Measurements from ENCODE around the gene HHAT.
A peak's percentile ranks its signal among the peaks of the same experiment; 100 is the strongest.

The HHAT gene

GRCh38 chr1:210361665-210362064 is 33.0 kb downstream of the HHAT start:
- DNase-seq, result no peak

DNA sequence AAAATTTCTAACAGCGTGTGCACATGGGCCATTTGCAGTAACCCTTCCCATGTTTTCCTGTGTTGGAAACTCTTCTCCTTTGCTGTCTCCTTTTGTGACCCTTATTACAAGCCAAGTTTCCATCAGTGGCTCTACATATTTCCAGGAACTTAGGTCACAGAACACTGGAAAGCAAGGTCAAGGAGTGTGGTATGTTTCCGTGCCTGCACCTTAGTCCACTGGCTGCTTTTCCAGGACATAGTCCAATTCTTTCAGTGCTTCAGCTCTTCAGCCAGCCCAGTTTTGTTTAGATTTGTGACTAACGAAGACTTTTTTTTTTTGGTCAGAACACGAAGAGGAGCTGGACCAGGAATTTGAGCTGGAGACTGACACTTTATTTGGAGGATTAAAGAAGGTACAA is 33.8 kb downstream of the HHAT start:
- no peak for DNase-seq

DNA sequence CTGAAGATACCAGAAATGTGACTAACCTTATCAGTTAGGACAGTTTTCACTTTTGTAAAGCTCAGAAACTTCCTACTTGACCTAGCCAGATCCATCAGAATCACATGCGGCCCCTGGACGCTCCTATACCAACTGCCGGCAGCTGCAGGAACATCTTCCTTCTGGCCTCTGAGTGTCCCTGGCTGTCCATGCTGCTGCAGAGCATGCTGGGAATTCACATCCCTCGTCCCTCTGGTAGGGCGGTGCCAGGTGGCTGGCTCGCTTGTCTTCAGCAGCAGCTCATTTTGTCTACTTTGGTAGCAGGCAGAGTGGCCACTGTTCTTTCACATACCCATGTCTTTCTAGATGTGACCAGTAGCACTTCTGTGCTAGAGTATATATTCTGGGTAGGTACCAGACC is 34.4 kb downstream of the HHAT start:
- DNase-seq, result no peak

GRCh38 chr1:210364479-210364878 is 35.8 kb downstream of the HHAT start:
- no peak for DNase-seq

DNA sequence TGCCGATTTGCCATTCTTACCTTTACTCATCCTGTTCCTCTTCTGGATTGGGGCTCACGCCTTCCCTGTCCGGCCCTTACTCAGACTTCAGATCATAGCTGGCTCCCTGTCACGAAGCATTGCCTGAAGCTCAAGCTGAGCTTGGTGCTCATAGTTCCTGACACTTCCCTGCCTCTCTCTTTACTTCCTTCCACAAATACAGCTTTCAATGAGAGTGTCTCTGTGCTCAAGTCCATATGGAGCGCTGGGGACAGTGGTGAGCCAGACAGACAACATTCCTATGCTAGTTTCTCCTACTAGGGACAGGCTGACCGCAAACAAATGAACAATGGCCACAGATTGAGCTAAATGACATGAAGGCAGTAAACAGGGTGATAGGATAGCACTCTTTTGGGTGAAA is 38.1 kb downstream of the HHAT start:
- no peak for DNase-seq

DNA sequence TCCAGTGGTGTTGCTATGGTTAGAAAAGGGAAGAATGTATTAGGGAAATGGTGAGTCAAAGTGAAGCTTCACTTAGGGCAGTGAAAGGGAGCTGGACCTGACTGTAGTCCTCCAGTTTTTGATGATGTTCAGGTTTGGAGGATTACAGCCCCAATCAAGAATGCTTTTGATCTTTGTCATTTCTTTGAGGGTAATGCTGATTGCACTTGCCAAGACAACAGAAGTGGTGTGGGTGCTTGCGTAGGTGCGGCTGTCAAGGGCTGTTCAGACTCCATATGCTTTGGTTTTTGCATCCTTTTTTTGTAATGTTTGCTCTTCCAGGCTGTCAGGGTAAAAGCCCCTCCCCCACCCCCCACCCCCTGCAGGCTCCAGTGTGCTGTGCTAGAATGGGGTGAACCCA is 38.9 kb downstream of the HHAT start:
- no peak for DNase-seq

- DNase-seq, result no peak
Observed at GRCh38 chr1:210369425-210369824, 40.7 kb downstream of the HHAT start.

DNA sequence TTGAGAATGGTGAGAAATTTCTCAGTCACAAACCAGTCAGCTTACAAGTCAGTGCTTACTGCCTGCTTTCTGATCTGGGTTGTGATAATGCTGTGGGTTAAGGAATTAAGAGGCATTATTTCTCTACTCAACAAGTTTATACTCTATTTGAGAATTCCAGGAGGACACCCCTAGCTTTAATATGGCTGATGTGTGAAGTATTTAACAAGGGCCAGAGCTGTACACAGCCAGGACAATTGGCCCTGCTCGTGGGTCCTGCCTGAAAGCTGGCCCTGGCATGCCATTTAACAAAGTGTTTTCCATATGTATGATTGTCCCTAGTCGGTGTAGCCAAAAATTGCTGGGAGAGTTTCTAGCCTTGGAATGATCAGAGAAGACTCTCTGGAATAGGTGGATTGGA is 43.2 kb downstream of the HHAT start:
- no peak for DNase-seq

GRCh38 chr1:210372491-210372890 is 43.8 kb downstream of the HHAT start:
- DNase-seq, result no peak

DNA sequence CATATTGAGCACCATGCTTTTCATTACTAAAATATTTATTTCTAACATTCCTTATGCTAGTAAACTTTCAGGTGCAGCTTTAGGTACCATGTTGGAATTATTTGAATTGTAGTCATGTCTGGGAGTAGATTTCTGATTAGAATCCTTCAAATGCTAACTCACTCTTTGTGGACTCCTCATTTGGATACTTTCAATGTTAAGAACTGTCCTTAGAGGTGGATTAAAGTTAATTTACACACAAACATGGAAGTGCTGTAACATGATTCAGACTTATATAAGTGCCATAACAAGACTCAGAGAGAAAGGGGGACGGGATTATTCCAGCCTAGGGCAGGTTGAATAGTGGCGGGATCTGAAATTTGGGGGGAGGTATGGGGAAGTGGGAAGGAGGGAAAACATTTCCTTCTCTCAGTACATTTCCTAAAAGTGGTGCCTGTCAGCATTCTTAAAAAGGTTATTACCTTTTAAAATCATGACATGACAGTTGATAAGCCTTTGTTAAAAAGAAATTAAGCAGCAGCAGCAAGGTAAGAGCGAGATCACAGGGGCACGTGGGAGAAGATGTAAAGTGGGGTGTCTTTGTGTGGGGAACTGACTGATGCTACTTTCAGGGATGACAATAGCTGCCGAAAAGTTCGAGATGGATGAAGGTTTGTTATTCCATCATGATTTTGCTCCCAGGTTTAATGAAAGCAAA is 44.4 kb downstream of the HHAT start:
- no peak for DNase-seq

- DNase-seq, result no peak
Observed at GRCh38 chr1:210373628-210373877, 44.9 kb downstream of the HHAT start.

- peak; percentile 60 for DNase-seq
Observed at GRCh38 chr1:210373878-210374599, 45.3 kb downstream of the HHAT start.

- DNase-seq, result no peak
Observed at GRCh38 chr1:210374600-210374953, 45.9 kb downstream of the HHAT start.

GRCh38 chr1:210376836-210377372 is 48.2 kb downstream of the HHAT start:
- DNase-seq, result no peak

GRCh38 chr1:210377731-210378333 is 49.1 kb downstream of the HHAT start:
- DNase-seq, result no peak

- no peak for DNase-seq
Observed at GRCh38 chr1:210378736-210379135, 50.0 kb downstream of the HHAT start.

GRCh38 chr1:210381934-210382333 is 53.2 kb downstream of the HHAT start:
- DNase-seq, result no peak

DNA sequence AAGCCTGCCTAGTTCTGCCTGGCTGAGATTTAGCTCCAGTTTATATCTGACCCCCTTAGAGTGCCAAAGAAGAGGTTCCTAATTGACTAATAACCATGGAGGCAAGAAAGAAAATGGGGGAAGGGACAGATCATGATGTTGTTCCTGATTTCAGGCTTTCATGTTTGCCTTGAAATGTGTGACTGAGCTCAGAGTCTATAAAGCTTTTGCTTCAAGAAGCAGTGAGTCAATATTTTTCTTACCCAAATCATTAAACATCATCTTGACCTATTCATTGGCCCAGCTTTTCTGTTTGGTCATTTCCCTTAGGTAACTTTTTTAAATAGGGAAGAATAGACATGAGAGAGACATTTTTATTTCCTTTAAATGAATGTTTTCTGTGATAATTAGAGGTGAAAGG is 55.9 kb downstream of the HHAT start:
- peak; percentile 9 for DNase-seq

DNA sequence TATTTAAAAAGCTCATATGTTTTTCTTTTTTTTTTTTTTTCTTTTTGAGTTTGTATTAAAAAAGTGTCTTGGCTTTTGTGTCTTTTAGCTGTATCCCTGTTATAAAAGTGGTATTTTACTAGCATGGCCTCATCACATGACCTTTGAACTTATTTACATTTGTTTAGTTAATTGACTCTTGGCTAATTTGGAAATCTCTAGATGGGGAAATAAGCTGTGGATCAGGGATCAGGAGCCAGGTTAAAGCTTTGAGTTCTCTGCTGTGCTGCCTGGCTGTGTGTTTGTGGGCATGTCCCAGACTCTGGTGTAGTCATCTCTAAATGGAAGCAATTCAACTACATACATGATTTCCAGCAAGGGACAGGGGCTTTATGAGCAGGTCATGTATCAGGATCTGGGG is 56.5 kb downstream of the HHAT start:
- no peak for DNase-seq

DNA sequence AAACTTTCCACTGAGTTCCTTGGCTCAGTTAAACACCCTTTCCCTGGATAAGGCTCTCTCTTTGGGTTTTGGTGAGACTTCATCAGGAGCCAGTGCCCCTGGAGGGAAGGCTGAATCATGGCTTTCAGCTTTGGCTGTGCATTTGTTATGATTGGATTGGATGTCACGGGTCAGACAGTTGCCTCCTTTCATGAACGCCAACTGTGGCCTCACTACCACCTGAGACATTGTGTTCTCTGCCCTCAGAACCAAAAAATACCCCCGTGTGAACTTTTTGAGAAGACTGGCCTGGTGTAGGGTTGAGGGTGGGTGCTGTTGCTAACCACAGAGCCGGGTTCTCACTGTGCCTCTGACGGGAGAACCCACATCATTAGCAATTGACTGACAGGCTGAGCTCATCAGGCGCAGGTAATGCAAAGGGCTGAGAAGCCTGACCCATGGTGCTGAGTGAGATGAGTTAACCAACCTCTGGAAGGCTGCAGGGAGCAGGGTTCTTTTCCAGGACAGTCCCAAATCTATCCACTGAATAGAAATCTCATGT is 65.6 kb downstream of the HHAT start:
- no peak for DNase-seq

GRCh38 chr1:210396541-210396940 is 67.8 kb downstream of the HHAT start:
- no peak for DNase-seq

DNA sequence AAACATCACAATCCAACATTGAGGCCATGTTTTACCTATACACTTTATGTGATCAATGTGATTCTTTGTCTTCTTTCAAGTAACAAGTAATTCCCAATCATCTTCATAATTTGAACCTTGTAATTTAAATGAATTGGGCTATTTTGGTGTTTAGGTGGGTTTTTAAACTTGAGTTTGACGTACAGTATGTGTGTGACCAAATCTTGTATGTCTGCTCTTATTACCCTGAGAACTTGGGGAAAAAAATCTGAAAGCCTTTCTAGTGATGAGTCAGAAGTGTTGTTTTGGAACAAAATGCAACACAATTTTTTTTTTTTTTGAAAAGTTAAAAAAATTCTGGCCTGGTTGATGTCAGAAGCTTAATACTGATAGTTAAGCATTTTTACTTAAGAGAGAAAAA is 68.5 kb downstream of the HHAT start:
- no peak for DNase-seq

DNA sequence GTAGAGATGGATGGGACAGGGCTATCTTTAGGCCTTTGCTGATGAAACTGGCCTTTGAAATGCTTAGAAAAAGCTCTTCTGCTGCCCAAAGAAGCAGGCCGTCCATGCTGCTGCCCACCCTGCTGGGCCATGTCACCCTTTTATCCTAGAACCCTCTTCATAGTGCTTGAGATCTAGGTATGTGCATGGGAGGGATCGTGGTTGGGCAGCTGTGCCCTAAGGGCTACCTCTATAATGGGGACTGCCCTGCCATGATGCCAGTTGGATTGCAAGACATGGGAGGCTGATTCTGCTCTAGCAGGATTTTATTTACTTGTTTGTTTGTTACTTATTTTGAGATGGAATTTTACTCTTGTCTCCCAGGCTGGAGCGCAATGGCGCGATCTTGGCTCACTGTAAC is 69.0 kb downstream of the HHAT start:
- DNase-seq, result no peak

- no peak for DNase-seq
Observed at GRCh38 chr1:210398466-210398865, 69.8 kb downstream of the HHAT start.
